Hepatocyte (in vitro differentiated cells): Measurements from ENCODE around the gene SLC25A14.

Experiments
- EZH2phosphoT487 ChIP-seq: fragments of 200-600 bp; sonication (generic); IDR thresholded peaks from one replicate; pipeline ENCODE4 v1.6.1; 2018; ENCODE audit warnings: antibody characterized with exemption, mild to moderate bottlenecking, low read depth, moderate library complexity; ENCODE audit not compliant: unreplicated experiment, severe bottlenecking
- TF ChIP-seq, protein P1 (sequence below): fragments of 200-600 bp; sonication (generic); IDR thresholded peaks from 2 replicates; pipeline ENCODE4 v1.5.1; 2016; ENCODE audit warnings: antibody characterized with exemption, mild to moderate bottlenecking; ENCODE audit not compliant: poor library complexity

- TF ChIP-seq, protein P1, sequence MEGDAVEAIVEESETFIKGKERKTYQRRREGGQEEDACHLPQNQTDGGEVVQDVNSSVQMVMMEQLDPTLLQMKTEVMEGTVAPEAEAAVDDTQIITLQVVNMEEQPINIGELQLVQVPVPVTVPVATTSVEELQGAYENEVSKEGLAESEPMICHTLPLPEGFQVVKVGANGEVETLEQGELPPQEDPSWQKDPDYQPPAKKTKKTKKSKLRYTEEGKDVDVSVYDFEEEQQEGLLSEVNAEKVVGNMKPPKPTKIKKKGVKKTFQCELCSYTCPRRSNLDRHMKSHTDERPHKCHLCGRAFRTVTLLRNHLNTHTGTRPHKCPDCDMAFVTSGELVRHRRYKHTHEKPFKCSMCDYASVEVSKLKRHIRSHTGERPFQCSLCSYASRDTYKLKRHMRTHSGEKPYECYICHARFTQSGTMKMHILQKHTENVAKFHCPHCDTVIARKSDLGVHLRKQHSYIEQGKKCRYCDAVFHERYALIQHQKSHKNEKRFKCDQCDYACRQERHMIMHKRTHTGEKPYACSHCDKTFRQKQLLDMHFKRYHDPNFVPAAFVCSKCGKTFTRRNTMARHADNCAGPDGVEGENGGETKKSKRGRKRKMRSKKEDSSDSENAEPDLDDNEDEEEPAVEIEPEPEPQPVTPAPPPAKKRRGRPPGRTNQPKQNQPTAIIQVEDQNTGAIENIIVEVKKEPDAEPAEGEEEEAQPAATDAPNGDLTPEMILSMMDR: no peak
- no peak for TF ChIP-seq EZH2phosphoT487
Observed at GRCh38 chrX:130402208-130402684, 62.5 kb downstream of the SLC25A14 start.
